SK-N-MC (cell line): ENCODE measurements around the gene TBC1D2B.

Experiments
- DNase-seq: peaks from one replicate; pipeline ENCODE4 v3.0.0-alpha.2; 2011; ENCODE audit warnings: low read depth, low spot score
- H3K27ac ChIP-seq: fragments of 200-600 bp; sonication (generic); 2 replicates; pipeline ENCODE4 v1.5.1; 2016; ENCODE audit warnings: mixed run types
- H3K36me3 ChIP-seq: fragments of 200-600 bp; sonication (generic); 2 replicates; pipeline ENCODE4 v1.6.1; 2017; ENCODE audit warnings: antibody characterized with exemption, low read length, mixed read lengths; ENCODE audit not compliant: insufficient read depth
- H3K4me3 ChIP-seq: fragments of 200-600 bp; sonication (generic); 2 replicates; pipeline ENCODE4 v1.5.1; 2016
- H3K9ac ChIP-seq: fragments of 200-600 bp; sonication (generic); 2 replicates; pipeline ENCODE4 v1.8.0; 2017; ENCODE audit warnings: mixed run types, mixed read lengths; ENCODE audit not compliant: insufficient read length
- H3K9me3 ChIP-seq: fragments of 200-600 bp; sonication (generic); 2 replicates; pipeline ENCODE4 v1.6.1; 2017; ENCODE audit warnings: low read depth, mild to moderate bottlenecking, antibody characterized with exemption, low read length, moderate library complexity, mixed read lengths
- EZH2 ChIP-seq: fragments of 200-600 bp; sonication (generic); IDR thresholded peaks from one replicate; pipeline ENCODE4 v1.6.1; 2017; ENCODE audit warnings: antibody characterized with exemption
- FOXP2 ChIP-seq: optimal IDR thresholded peaks from 2 replicates; pipeline ENCODE3; 2011; ENCODE audit warnings: mild to moderate bottlenecking, moderate library complexity; ENCODE audit not compliant: insufficient read depth; ENCODE audit errors: extremely low read length, control extremely low read depth
- POLR2AphosphoS5 ChIP-seq: IDR thresholded peaks from 2 replicates; pipeline ENCODE4 v1.6.1; 2012; ENCODE audit warnings: mild to moderate bottlenecking, low read depth, low read length, borderline replicate concordance

TBC1D2B gene

GRCh38 chr15:78010067-78010466 is 67.4 kb downstream of the TBC1D2B start:
- Histone ChIP-seq H3K4me3 (no peak overlapping the region), H3K27ac (no peak overlapping the region), H3K9me3 (no peaks in the 10 kb centered on the region), H3K9ac (no peak overlapping the region), H3K36me3 (peaks cover 89% of the 10 kb centered on the region)
- DNase-seq = no peak
- TF ChIP-seq POLR2AphosphoS5 (no peak), EZH2 (no peak), FOXP2 (no peak)

- TF ChIP-seq EZH2 (no peak), FOXP2 (no peak), POLR2AphosphoS5 (no peak)
- no peak for DNase-seq
These were observed 69.3 kb downstream of the TBC1D2B start for GRCh38 chr15:78007964-78008886.

GRCh38 chr15:78007211-78007931 is 70.1 kb downstream of the TBC1D2B start:
- H3K4me3 ChIP-seq = no peak overlapping the region
- TF ChIP-seq FOXP2 (no peak), POLR2AphosphoS5 (no peak)
- no peaks in the 10 kb centered on the region for H3K9me3 ChIP-seq
- H3K9ac ChIP-seq = no peak overlapping the region
- no peak overlapping the region for H3K27ac ChIP-seq
- H3K36me3 ChIP-seq = peaks cover 93% of the 10 kb centered on the region
- no peak for DNase-seq

More at GRCh38 chr15:78007964-78008886, 69.3 kb downstream of the TBC1D2B start:
- Histone ChIP-seq H3K27ac (no peak overlapping the region), H3K9me3 (no peaks in the 10 kb centered on the region), H3K9ac (no peak overlapping the region), H3K4me3 (no peak overlapping the region), H3K36me3 (peaks cover 93% of the 10 kb centered on the region)

GRCh38 chr15:78006567-78007205 is 70.8 kb downstream of the TBC1D2B start:
- Histone ChIP-seq H3K9ac (no peak overlapping the region), H3K27ac (no peak overlapping the region), H3K9me3 (no peaks in the 10 kb centered on the region), H3K4me3 (no peak overlapping the region), H3K36me3 (peaks cover 93% of the 10 kb centered on the region)
- DNase-seq = no peak
- TF ChIP-seq EZH2 = no peak
- no peak for TF ChIP-seq POLR2AphosphoS5
- no peak for TF ChIP-seq FOXP2

GRCh38 chr15:78004919-78005634 is 72.4 kb downstream of the TBC1D2B start:
- TF ChIP-seq FOXP2 (no peak), EZH2 (no peak), POLR2AphosphoS5 (no peak)
- no peak for DNase-seq
- Histone ChIP-seq H3K36me3 (peaks cover 95% of the 10 kb centered on the region), H3K4me3 (no peak overlapping the region), H3K9ac (no peak overlapping the region), H3K27ac (no peak overlapping the region), H3K9me3 (no peaks in the 10 kb centered on the region)

GRCh38 chr15:78004222-78004727 is 73.2 kb downstream of the TBC1D2B start:
- no peak overlapping the region for H3K4me3 ChIP-seq
- H3K36me3 ChIP-seq = peaks cover 98% of the 10 kb centered on the region
- H3K27ac ChIP-seq = no peak overlapping the region
- H3K9me3 ChIP-seq = no peaks in the 10 kb centered on the region
- H3K9ac ChIP-seq = no peak overlapping the region
- no peak for DNase-seq
- TF ChIP-seq EZH2 (no peak), POLR2AphosphoS5 (no peak), FOXP2 (no peak)

- DNase-seq = no peak
- TF ChIP-seq FOXP2 (no peak), POLR2AphosphoS5 (no peak), EZH2 (no peak)
- Histone ChIP-seq H3K4me3 (no peak overlapping the region), H3K36me3 (peaks cover 97% of the 10 kb centered on the region), H3K9me3 (no peaks in the 10 kb centered on the region), H3K9ac (no peak overlapping the region), H3K27ac (no peak overlapping the region)
These were observed 73.9 kb downstream of the TBC1D2B start for GRCh38 chr15:78003539-78004008.
